Measurements from ENCODE around the gene MTUS2. TPM values are rescaled to one million over a fixed set of nuclear protein-coding genes. Genes with fewer than 3 reads are reported as not detected.

The MTUS2 gene
- total and polyA plus RNA-seq, 2 experiments from 2014 or later, result 3.0 to 4.3 TPM

- Histone ChIP-seq H3K4me3 (no peak overlapping the region), H4K20me1 (ENCODE audit: insufficient read depth, poor library complexity, severe bottlenecking) (no peaks in the 10 kb centered on the region), H2AFZ (no peak overlapping the region), H3K4me2 (no peak overlapping the region), H3K27ac (no peak overlapping the region), H3K4me1 (ENCODE audit: insufficient read depth) (no peaks in the 10 kb centered on the region), H3K9me3 (ENCODE audit: low read depth) (no peaks in the 10 kb centered on the region), H3K27me3 (no peaks in the 10 kb centered on the region), H3K36me3 (replicated peaks; ENCODE audit: insufficient read depth, low read depth) (no peaks in the 10 kb centered on the region), H3K9me2 (replicated peaks; ENCODE audit: insufficient read depth) (no peaks in the 10 kb centered on the region), H3K79me2 (no peaks in the 10 kb centered on the region)
- peak; percentile 10 for DNase-seq (ENCODE audit: low spot score)
- TF ChIP-seq EZH2phosphoT487 (IDR thresholded peaks at IDR 0.05; ENCODE audit: low read depth, severe bottlenecking, unreplicated experiment), result no peak
- TF ChIP-seq, protein P1, sequence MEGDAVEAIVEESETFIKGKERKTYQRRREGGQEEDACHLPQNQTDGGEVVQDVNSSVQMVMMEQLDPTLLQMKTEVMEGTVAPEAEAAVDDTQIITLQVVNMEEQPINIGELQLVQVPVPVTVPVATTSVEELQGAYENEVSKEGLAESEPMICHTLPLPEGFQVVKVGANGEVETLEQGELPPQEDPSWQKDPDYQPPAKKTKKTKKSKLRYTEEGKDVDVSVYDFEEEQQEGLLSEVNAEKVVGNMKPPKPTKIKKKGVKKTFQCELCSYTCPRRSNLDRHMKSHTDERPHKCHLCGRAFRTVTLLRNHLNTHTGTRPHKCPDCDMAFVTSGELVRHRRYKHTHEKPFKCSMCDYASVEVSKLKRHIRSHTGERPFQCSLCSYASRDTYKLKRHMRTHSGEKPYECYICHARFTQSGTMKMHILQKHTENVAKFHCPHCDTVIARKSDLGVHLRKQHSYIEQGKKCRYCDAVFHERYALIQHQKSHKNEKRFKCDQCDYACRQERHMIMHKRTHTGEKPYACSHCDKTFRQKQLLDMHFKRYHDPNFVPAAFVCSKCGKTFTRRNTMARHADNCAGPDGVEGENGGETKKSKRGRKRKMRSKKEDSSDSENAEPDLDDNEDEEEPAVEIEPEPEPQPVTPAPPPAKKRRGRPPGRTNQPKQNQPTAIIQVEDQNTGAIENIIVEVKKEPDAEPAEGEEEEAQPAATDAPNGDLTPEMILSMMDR (IDR thresholded peaks at IDR 0.05; ENCODE audit: poor library complexity), result no peak
- no peak for TF ChIP-seq EZH2 (IDR thresholded peaks at IDR 0.05; ENCODE audit: borderline replicate concordance)
- 59% methylated on average over 6 of the region's 6 CpGs for WGBS (ENCODE audit: low lambda C conversion rate, missing lambda C conversion rate)
Measured at GRCh38 chr13:29162638-29163235, 342.6 kb downstream of the MTUS2 start.

DNA sequence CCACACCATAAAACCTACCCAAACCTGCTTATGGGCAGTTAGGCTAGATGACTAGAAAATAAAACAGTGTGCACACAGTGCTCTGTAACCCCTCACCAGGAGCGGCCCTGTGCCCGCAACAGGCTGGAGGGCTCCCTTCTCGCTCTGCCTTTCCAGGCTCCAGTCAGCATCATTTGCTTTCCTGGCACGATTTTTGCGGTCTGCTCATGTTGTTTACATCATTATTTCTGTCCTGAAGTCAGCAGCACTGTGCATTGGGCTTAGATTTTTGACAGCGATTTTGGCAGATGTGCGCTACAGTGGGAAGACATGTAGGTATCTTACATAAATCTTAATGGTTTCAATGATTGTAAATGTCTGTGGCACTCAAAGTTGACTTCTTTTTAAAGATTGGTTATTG, 344.0 kb downstream of the MTUS2 start:
- 94% methylated on average over 7 of the region's 7 CpGs for WGBS (ENCODE audit: low lambda C conversion rate, missing lambda C conversion rate)
- Histone ChIP-seq H2AFZ (no peak overlapping the region), H3K27ac (no peak overlapping the region), H3K4me3 (no peak overlapping the region), H3K4me1 (ENCODE audit: insufficient read depth) (no peaks in the 10 kb centered on the region), H4K20me1 (ENCODE audit: insufficient read depth, poor library complexity, severe bottlenecking) (no peaks in the 10 kb centered on the region), H3K36me3 (replicated peaks; ENCODE audit: insufficient read depth, low read depth) (no peaks in the 10 kb centered on the region), H3K9me3 (ENCODE audit: low read depth) (no peaks in the 10 kb centered on the region), H3K27me3 (no peaks in the 10 kb centered on the region), H3K4me2 (no peak overlapping the region), H3K9me2 (replicated peaks; ENCODE audit: insufficient read depth) (no peaks in the 10 kb centered on the region), H3K79me2 (no peaks in the 10 kb centered on the region)
- DNase-seq (ENCODE audit: low spot score), result no peak
- TF ChIP-seq, protein P1 (IDR thresholded peaks at IDR 0.05; ENCODE audit: poor library complexity), result no peak
- TF ChIP-seq EZH2phosphoT487 (IDR thresholded peaks at IDR 0.05; ENCODE audit: low read depth, severe bottlenecking, unreplicated experiment), result no peak
- TF ChIP-seq EZH2 (IDR thresholded peaks at IDR 0.05; ENCODE audit: borderline replicate concordance), result no peak

- Histone ChIP-seq H3K9me2 (replicated peaks; ENCODE audit: insufficient read depth) (no peaks in the 10 kb centered on the region), H3K27me3 (no peaks in the 10 kb centered on the region), H3K27ac (no peak overlapping the region), H2AFZ (no peak overlapping the region), H3K79me2 (no peaks in the 10 kb centered on the region), H3K4me3 (no peak overlapping the region), H3K9me3 (ENCODE audit: low read depth) (no peaks in the 10 kb centered on the region), H3K4me2 (no peak overlapping the region), H3K4me1 (ENCODE audit: insufficient read depth) (no peaks in the 10 kb centered on the region), H3K36me3 (replicated peaks; ENCODE audit: insufficient read depth, low read depth) (no peaks in the 10 kb centered on the region), H4K20me1 (ENCODE audit: insufficient read depth, poor library complexity, severe bottlenecking) (no peaks in the 10 kb centered on the region)
- TF ChIP-seq EZH2 (IDR thresholded peaks at IDR 0.05; ENCODE audit: borderline replicate concordance), result no peak
- TF ChIP-seq, protein P1 (IDR thresholded peaks at IDR 0.05; ENCODE audit: poor library complexity), result no peak
- no peak for TF ChIP-seq EZH2phosphoT487 (IDR thresholded peaks at IDR 0.05; ENCODE audit: low read depth, severe bottlenecking, unreplicated experiment)
- 59% methylated on average over 3 of the region's 3 CpGs for WGBS (ENCODE audit: low lambda C conversion rate, missing lambda C conversion rate)
- no peak for DNase-seq (ENCODE audit: low spot score)
Measured at GRCh38 chr13:29165216-29165615, 345.1 kb downstream of the MTUS2 start.

Measured in hepatocyte (in vitro differentiated cells).